Common myeloid progenitor, CD34-positive (primary cell): ENCODE results near the gene TUBB1.

Experiments used
- CTCF ChIA-PET: fragments of 350-600 bp; sonication (Branson Sonifier 250); formaldehyde crosslinking; loops from one replicate; lab custom pipeline; 2021; ENCODE audit warnings: antibody characterized with exemption; lab: Charles Lee
- POLR2A ChIA-PET: fragments of 350-600 bp; sonication (Branson Sonifier 250); formaldehyde crosslinking; loops from one replicate; lab custom pipeline; 2021; ENCODE audit warnings: antibody characterized with exemption; lab: Charles Lee
- DNase-seq, 3 donors: peaks; one replicate each; pipeline versions ENCODE4 v3.0.0 to v3.0.0-alpha.2; 2013
- H3K27ac ChIP-seq, 2 experiments: 1 replicate in 1 of 2; 2 replicates in 1 of 2; pipeline ENCODE4 v1.7.0; 2013; ENCODE audit warnings: inconsistent platforms in 2 of 2, low read length in 2 of 2, mild to moderate bottlenecking in 2 of 2, low read depth in 1 of 2, moderate library complexity in 1 of 2; ENCODE audit not compliant: severe bottlenecking in 2 of 2, insufficient read depth in 1 of 2, poor library complexity in 1 of 2
- H3K27me3 ChIP-seq, 5 experiments: replicated peaks in 2 of 5; 1 replicate in 3 of 5; 2 replicates in 2 of 5; pipeline versions ENCODE4 v1.6.1 to v1.7.0; 2013; ENCODE audit warnings: low read length in 4 of 5, mild to moderate bottlenecking in 2 of 5, moderate library complexity in 2 of 5, inconsistent platforms in 1 of 5; ENCODE audit not compliant: insufficient read depth in 5 of 5, control insufficient read depth in 4 of 5
- H3K36me3 ChIP-seq, 4 experiments: 1 replicate in 2 of 4; 2 replicates in 2 of 4; pipeline versions ENCODE4 v1.6.1 to v1.7.0; 2013; ENCODE audit warnings: low read length in 3 of 4, control low read depth in 1 of 4, mild to moderate bottlenecking in 1 of 4; ENCODE audit not compliant: control insufficient read depth in 4 of 4, insufficient read depth in 4 of 4
- H3K4me1 ChIP-seq, 4 experiments: 1 replicate in 3 of 4; 2 replicates in 1 of 4; pipeline versions ENCODE4 v1.6.1 to v1.7.1; 2013; ENCODE audit warnings: low read length in 3 of 4, mild to moderate bottlenecking in 3 of 4, control low read depth in 1 of 4, inconsistent platforms in 1 of 4, moderate library complexity in 1 of 4; ENCODE audit not compliant: control insufficient read depth in 4 of 4, insufficient read depth in 4 of 4; ENCODE audit errors: control extremely low read depth in 1 of 4
- H3K4me3 ChIP-seq, 7 experiments: 1 replicate in 4 of 7; 2 replicates in 3 of 7; pipeline versions ENCODE4 v1.5.1 to v1.7.0; 2013; ENCODE audit warnings: mild to moderate bottlenecking in 7 of 7, low read length in 6 of 7, moderate library complexity in 6 of 7, inconsistent platforms in 2 of 7, low read depth in 2 of 7, control low read depth in 1 of 7; ENCODE audit not compliant: insufficient read depth in 4 of 7, control insufficient read depth in 1 of 7; ENCODE audit errors: extremely low read depth in 1 of 7
- H3K9me3 ChIP-seq, 5 experiments: 1 replicate in 4 of 5; 2 replicates in 1 of 5; pipeline versions ENCODE4 v1.6.1 to v1.7.1; 2013; ENCODE audit warnings: low read length in 4 of 5, mild to moderate bottlenecking in 2 of 5, inconsistent platforms in 1 of 5, low read depth in 1 of 5, moderate library complexity in 1 of 5; ENCODE audit not compliant: control insufficient read depth in 4 of 5, insufficient read depth in 2 of 5; ENCODE audit errors: control extremely low read depth in 1 of 5
- WGBS: methylation state at CpG from one replicate; pipeline ENCODE4 v1.1.5; 2013; ENCODE audit not compliant: insufficient coverage; 5-methylcytosine and 5-hydroxymethylcytosine counted together

The TUBB1 gene

GRCh38 chr20:59063358-59064213 is 44.4 kb downstream of the TUBB1 start:
- no peaks in the 10 kb centered on the region for H3K9me3 ChIP-seq
- 83% methylated on average over 20 of the region's 22 CpGs for WGBS
- no peak overlapping the region for H3K4me3 ChIP-seq
- POLR2A ChIA-PET, result no interaction called here
- CTCF ChIA-PET, result interaction anchor here (0.6 to 0.7 kb wide), 2 partner anchors 144 to 203 kb away, joined by 3 read pairs; no protein-coding TSS in a partner anchor
- H3K27ac ChIP-seq, result no peak overlapping the region
- peaks cover 0 to 8% (median 5%) of the 10 kb centered on the region in 5 experiments for H3K27me3 ChIP-seq
- DNase-seq, result no peak
- no peaks in the 10 kb centered on the region for H3K36me3 ChIP-seq
- no peaks in the 10 kb centered on the region for H3K4me1 ChIP-seq

DNA sequence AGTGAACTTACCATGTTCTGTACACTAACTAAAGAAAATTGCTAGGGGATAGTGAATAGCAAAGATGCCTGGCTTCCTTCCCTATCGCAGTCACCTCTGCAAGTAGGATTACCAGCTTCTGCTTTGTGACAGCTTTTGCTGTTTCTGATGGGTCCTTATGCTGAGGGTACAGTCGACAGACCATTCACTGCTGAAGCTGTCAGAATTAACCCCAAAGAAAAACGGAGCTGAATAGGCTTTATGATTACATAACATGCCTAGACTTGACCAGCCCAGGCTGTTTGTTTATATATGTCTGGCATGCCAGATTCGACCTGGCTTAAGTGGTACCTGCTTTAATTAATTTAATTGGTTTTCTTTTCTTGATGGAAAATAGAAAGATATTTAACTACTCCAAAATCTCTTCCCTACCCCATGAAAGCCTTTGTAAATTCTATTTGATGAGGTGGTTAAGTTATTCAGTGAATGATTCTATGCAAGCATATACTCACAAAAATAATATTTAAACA is 45.0 kb downstream of the TUBB1 start:
- no peak for DNase-seq
- POLR2A ChIA-PET, result no interaction called here
- Histone ChIP-seq H3K27ac (no peak overlapping the region), H3K9me3 (no peaks in the 10 kb centered on the region), H3K27me3 (peaks cover 0 to 8% (median 5%) of the 10 kb centered on the region in 5 experiments), H3K4me3 (no peak overlapping the region), H3K4me1 (no peaks in the 10 kb centered on the region), H3K36me3 (no peaks in the 10 kb centered on the region)
- CTCF ChIA-PET, result interaction anchor here (0.6 to 0.7 kb wide), 2 partner anchors 143 to 204 kb away, joined by 3 read pairs; no protein-coding TSS in a partner anchor
- no CpG with 5 or more reads among the region's 4 CpGs for WGBS

DNA sequence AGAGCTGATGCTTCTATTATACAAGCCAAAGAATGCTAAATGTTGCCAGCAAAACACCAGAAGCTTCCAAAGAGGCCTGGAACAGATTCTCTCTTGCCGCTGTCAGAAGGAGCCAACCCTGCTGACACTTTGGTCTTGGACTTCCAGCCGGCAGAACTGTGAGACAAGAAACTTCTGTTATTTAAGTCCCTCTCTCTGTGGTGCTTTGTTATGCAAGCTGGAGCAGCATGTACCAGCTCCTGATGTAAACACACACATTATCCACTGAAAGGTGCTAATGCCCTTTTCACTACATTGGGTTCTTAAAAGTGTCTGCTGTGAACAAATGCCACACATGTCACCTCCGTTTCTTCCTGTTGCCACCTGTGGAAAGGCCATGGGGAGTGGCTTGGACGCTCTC is 49.3 kb downstream of the TUBB1 start:
- H3K4me1 ChIP-seq, result no peaks in the 10 kb centered on the region
- H3K4me3 ChIP-seq, result no peak overlapping the region
- 92% methylated on average over 3 of the region's 4 CpGs for WGBS
- ChIA-PET POLR2A (no interaction called here), CTCF (no interaction called here)
- H3K27ac ChIP-seq, result no peak overlapping the region
- H3K27me3 ChIP-seq, result peaks cover 0 to 9% (median 8%) of the 10 kb centered on the region in 5 experiments
- H3K36me3 ChIP-seq, result no peaks in the 10 kb centered on the region
- no peaks in the 10 kb centered on the region for H3K9me3 ChIP-seq
- no peak for DNase-seq

GRCh38 chr20:59069026-59069425 is 49.8 kb downstream of the TUBB1 start:
- ChIA-PET CTCF (no interaction called here), POLR2A (no interaction called here)
- H3K4me3 ChIP-seq, result no peak overlapping the region
- peaks cover 0 to 12% (median 6%) of the 10 kb centered on the region in 5 experiments for H3K27me3 ChIP-seq
- H3K9me3 ChIP-seq, result no peaks in the 10 kb centered on the region
- H3K36me3 ChIP-seq, result no peaks in the 10 kb centered on the region
- H3K4me1 ChIP-seq, result no peaks in the 10 kb centered on the region
- no peak overlapping the region for H3K27ac ChIP-seq
- WGBS, result no CpG with 5 or more reads among the region's 2 CpGs
- no peak for DNase-seq

GRCh38 chr20:59071216-59071615 is 52.0 kb downstream of the TUBB1 start:
- H3K4me1 ChIP-seq, result no peaks in the 10 kb centered on the region
- ChIA-PET CTCF (interaction anchor here (1.1 kb wide), 1 partner anchor 18 kb away, joined by 3 read pairs; no protein-coding TSS in a partner anchor), POLR2A (no interaction called here)
- no peaks in the 10 kb centered on the region for H3K36me3 ChIP-seq
- peak in 2 of 3 donors; percentile 40 to 57 for DNase-seq
- peaks cover 2 to 23% (median 10%) of the 10 kb centered on the region in 5 experiments for H3K27me3 ChIP-seq
- H3K4me3 ChIP-seq, result no peak overlapping the region
- no peaks in the 10 kb centered on the region for H3K9me3 ChIP-seq
- H3K27ac ChIP-seq, result no peak overlapping the region
- WGBS, result no CpG with 5 or more reads among the region's 1 CpG

- no peaks in the 10 kb centered on the region for H3K36me3 ChIP-seq
- H3K9me3 ChIP-seq, result no peaks in the 10 kb centered on the region
- no peak overlapping the region for H3K27ac ChIP-seq
- H3K4me1 ChIP-seq, result no peaks in the 10 kb centered on the region
- ChIA-PET CTCF (no interaction called here), POLR2A (no interaction called here)
- no peak overlapping the region for H3K4me3 ChIP-seq
- 100% methylated on average over 1 of the region's 1 CpG for WGBS
- no peak for DNase-seq
- H3K27me3 ChIP-seq, result peaks cover 2 to 27% (median 16%) of the 10 kb centered on the region in 5 experiments
These were observed 54.4 kb downstream of the TUBB1 start for GRCh38 chr20:59073582-59073981.

DNA sequence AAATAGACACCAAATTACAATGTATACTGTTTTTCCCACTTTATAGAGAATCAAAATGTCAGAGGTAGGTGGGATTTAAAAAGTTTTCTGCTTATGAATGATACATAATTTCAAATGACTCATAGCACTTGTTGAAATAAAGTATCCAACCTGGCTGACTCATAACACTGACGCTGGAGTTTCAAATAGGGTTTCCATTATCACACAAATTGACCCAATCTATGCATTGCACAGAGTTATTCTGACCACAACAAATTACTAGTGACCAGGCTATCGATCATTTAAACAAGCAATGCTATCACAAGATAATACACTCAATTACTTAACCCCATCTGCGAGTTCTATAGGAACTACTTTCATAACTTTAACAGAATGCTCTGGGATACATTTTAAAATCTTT is 55.2 kb downstream of the TUBB1 start:
- WGBS, result 63% methylated on average over 3 of the region's 3 CpGs
- ChIA-PET CTCF (interaction anchor here (1.0 kb wide), 1 partner anchor 54 kb away, joined by 3 read pairs; no protein-coding TSS in a partner anchor), POLR2A (no interaction called here)
- Histone ChIP-seq H3K9me3 (no peaks in the 10 kb centered on the region), H3K4me1 (no peaks in the 10 kb centered on the region), H3K36me3 (no peaks in the 10 kb centered on the region), H3K27me3 (peaks cover 2 to 27% (median 16%) of the 10 kb centered on the region in 5 experiments), H3K4me3 (no peak overlapping the region), H3K27ac (no peak overlapping the region)
- DNase-seq, result no peak
